GM23338 (cell line): ENCODE results near the gene ARSB.

ENCODE experiments used
- CREB1 ChIP-seq: fragments of 250-450 bp; sonication (Bioruptor Pico); IDR thresholded peaks from 2 replicates; pipeline ENCODE4 v1.5.0; 2020; ENCODE audit warnings: low read depth, mild to moderate bottlenecking, moderate library complexity
- EZH2 ChIP-seq: fragments of 200-600 bp; sonication (generic); IDR thresholded peaks from one replicate; pipeline ENCODE4 v1.8.0; 2017; ENCODE audit warnings: antibody characterized with exemption, mild to moderate bottlenecking, low read depth; ENCODE audit not compliant: unreplicated experiment
- JUNB ChIP-seq: IDR thresholded peaks from one replicate; pipeline ENCODE4 v1.6.1; 2016; ENCODE audit warnings: antibody characterized with exemption; ENCODE audit not compliant: unreplicated experiment
- NANOG ChIP-seq: IDR thresholded peaks from 2 replicates; pipeline ENCODE4 v1.6.1; 2016; ENCODE audit warnings: antibody characterized with exemption, borderline replicate concordance
- POLR2AphosphoS5 ChIP-seq: IDR thresholded peaks from 2 replicates; pipeline ENCODE4 v1.6.1; 2016; ENCODE audit warnings: antibody characterized with exemption, low read depth
- ZNF331 ChIP-seq: fragments of 250-450 bp; sonication (Bioruptor Pico); IDR thresholded peaks from 2 replicates; pipeline ENCODE4 v1.5.0; 2020; ENCODE audit warnings: low read depth, mild to moderate bottlenecking, moderate library complexity
- TF ChIP-seq, protein P1 (sequence below), 2 experiments: fragments of 200-600 bp in 1 of 2; sonication (generic) in 1 of 2; conservative IDR thresholded peaks; 2 replicates each; pipeline versions ENCODE4 v1.5.1 to v1.6.1; 2016 to 2017; ENCODE audit warnings: antibody characterized with exemption in 2 of 2, low read depth in 2 of 2, mild to moderate bottlenecking in 2 of 2, moderate library complexity in 1 of 2
- TF ChIP-seq, protein P2 (sequence below): IDR thresholded peaks from one replicate; pipeline ENCODE4 v1.6.1; 2018; ENCODE audit warnings: antibody characterized with exemption; ENCODE audit not compliant: unreplicated experiment
- TF ChIP-seq, protein P3 (sequence below): IDR thresholded peaks from 2 replicates; pipeline ENCODE4 v1.6.1; 2016; ENCODE audit warnings: antibody characterized with exemption

GRCh38 chr5:79020861-79021561 lies 35.9 kb upstream of the ARSB start:
- TF ChIP-seq, protein P1, sequence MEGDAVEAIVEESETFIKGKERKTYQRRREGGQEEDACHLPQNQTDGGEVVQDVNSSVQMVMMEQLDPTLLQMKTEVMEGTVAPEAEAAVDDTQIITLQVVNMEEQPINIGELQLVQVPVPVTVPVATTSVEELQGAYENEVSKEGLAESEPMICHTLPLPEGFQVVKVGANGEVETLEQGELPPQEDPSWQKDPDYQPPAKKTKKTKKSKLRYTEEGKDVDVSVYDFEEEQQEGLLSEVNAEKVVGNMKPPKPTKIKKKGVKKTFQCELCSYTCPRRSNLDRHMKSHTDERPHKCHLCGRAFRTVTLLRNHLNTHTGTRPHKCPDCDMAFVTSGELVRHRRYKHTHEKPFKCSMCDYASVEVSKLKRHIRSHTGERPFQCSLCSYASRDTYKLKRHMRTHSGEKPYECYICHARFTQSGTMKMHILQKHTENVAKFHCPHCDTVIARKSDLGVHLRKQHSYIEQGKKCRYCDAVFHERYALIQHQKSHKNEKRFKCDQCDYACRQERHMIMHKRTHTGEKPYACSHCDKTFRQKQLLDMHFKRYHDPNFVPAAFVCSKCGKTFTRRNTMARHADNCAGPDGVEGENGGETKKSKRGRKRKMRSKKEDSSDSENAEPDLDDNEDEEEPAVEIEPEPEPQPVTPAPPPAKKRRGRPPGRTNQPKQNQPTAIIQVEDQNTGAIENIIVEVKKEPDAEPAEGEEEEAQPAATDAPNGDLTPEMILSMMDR (conservative IDR thresholded peaks at IDR 0.05; ENCODE audit: low read depth in 2 of 2), result peak; percentile 90 to 93
- no peak for TF ChIP-seq JUNB
- TF ChIP-seq, protein P2, sequence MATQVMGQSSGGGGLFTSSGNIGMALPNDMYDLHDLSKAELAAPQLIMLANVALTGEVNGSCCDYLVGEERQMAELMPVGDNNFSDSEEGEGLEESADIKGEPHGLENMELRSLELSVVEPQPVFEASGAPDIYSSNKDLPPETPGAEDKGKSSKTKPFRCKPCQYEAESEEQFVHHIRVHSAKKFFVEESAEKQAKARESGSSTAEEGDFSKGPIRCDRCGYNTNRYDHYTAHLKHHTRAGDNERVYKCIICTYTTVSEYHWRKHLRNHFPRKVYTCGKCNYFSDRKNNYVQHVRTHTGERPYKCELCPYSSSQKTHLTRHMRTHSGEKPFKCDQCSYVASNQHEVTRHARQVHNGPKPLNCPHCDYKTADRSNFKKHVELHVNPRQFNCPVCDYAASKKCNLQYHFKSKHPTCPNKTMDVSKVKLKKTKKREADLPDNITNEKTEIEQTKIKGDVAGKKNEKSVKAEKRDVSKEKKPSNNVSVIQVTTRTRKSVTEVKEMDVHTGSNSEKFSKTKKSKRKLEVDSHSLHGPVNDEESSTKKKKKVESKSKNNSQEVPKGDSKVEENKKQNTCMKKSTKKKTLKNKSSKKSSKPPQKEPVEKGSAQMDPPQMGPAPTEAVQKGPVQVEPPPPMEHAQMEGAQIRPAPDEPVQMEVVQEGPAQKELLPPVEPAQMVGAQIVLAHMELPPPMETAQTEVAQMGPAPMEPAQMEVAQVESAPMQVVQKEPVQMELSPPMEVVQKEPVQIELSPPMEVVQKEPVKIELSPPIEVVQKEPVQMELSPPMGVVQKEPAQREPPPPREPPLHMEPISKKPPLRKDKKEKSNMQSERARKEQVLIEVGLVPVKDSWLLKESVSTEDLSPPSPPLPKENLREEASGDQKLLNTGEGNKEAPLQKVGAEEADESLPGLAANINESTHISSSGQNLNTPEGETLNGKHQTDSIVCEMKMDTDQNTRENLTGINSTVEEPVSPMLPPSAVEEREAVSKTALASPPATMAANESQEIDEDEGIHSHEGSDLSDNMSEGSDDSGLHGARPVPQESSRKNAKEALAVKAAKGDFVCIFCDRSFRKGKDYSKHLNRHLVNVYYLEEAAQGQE, result no peak
- no peak for TF ChIP-seq POLR2AphosphoS5
- TF ChIP-seq NANOG, result no peak
- no peak for TF ChIP-seq EZH2
- no peak for TF ChIP-seq CREB1 (CRISPR knock-in tag)
- TF ChIP-seq, protein P3, sequence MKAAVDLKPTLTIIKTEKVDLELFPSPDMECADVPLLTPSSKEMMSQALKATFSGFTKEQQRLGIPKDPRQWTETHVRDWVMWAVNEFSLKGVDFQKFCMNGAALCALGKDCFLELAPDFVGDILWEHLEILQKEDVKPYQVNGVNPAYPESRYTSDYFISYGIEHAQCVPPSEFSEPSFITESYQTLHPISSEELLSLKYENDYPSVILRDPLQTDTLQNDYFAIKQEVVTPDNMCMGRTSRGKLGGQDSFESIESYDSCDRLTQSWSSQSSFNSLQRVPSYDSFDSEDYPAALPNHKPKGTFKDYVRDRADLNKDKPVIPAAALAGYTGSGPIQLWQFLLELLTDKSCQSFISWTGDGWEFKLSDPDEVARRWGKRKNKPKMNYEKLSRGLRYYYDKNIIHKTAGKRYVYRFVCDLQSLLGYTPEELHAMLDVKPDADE, result no peak
- no peak for TF ChIP-seq ZNF331 (CRISPR knock-in tag)
